ENCODE results near the gene QKI.
"Not testable (repeated sequence)": the region's sequence is repeated elsewhere in the genome, so short reads cannot be mapped to it uniquely, and the experiment has no call there.

The QKI gene

GRCh38 chr6:163468738-163469137, 54.2 kb downstream of the QKI start:
- Histone ChIP-seq H3K9me3 (peaks cover 47% of the 10 kb centered on the region), H3K9ac (no peak overlapping the region), H3K4me2 (no peak overlapping the region), H3K4me1 (no peaks in the 10 kb centered on the region), H4K20me1 (no peaks in the 10 kb centered on the region), H3K27ac (no peak overlapping the region), H3K36me3 (peaks cover 52% of the 10 kb centered on the region), H3K4me3 (no peak overlapping the region), H3K27me3 (no peaks in the 10 kb centered on the region)
- TF ChIP-seq Cebpa-rat (IDR thresholded peaks at IDR 0.05) = no peak

GRCh38 chr6:163469459-163469985, 55.0 kb downstream of the QKI start:
- peaks cover 43% of the 10 kb centered on the region for H3K9me3 ChIP-seq
- peaks cover 47% of the 10 kb centered on the region for H3K36me3 ChIP-seq
- no peak overlapping the region for H3K4me2 ChIP-seq
- no peaks in the 10 kb centered on the region for H3K27me3 ChIP-seq
- no peaks in the 10 kb centered on the region for H3K4me1 ChIP-seq
- no peak overlapping the region for H3K9ac ChIP-seq
- H3K4me3 ChIP-seq = no peak overlapping the region
- 0 out of 2 replicates have a peak, but pooled peaks cover 3% of the 10 kb centered on the region for H4K20me1 ChIP-seq
- no peak for TF ChIP-seq Cebpa-rat (IDR thresholded peaks at IDR 0.05)
- no peak overlapping the region for H3K27ac ChIP-seq

GRCh38 chr6:163470611-163471010, 56.1 kb downstream of the QKI start:
- Histone ChIP-seq H3K27ac (no peak overlapping the region), H3K4me1 (no peaks in the 10 kb centered on the region), H3K27me3 (no peaks in the 10 kb centered on the region), H3K36me3 (peaks cover 37% of the 10 kb centered on the region), H3K9ac (no peak overlapping the region), H3K9me3 (peaks cover 43% of the 10 kb centered on the region), H3K4me2 (no peak overlapping the region), H4K20me1 (peaks cover 14% of the 10 kb centered on the region; the same call in 1 of the 2 replicates), H3K4me3 (no peak overlapping the region)
- TF ChIP-seq Cebpa-rat (IDR thresholded peaks at IDR 0.05) = no peak

GRCh38 chr6:163474581-163474980, 60.1 kb downstream of the QKI start:
- H3K4me1 ChIP-seq = no peaks in the 10 kb centered on the region
- H3K9ac ChIP-seq = no peak overlapping the region
- no peak overlapping the region for H3K4me3 ChIP-seq
- peaks cover 28% of the 10 kb centered on the region for H3K9me3 ChIP-seq
- peaks cover 48% of the 10 kb centered on the region for H3K36me3 ChIP-seq
- TF ChIP-seq Cebpa-rat (IDR thresholded peaks at IDR 0.05) = no peak
- H4K20me1 ChIP-seq = peaks cover 35% of the 10 kb centered on the region; the same call in 1 of the 2 replicates
- no peaks in the 10 kb centered on the region for H3K27me3 ChIP-seq
- no peak overlapping the region for H3K4me2 ChIP-seq
- no peak overlapping the region for H3K27ac ChIP-seq

- H3K4me3 ChIP-seq, H3K9me3 ChIP-seq, H3K27ac ChIP-seq, H3K4me1 ChIP-seq, H3K27me3 ChIP-seq, H3K9ac ChIP-seq, H3K4me2 ChIP-seq: not testable (repeated sequence)
- Histone ChIP-seq H4K20me1 (peaks cover 53% of the 10 kb centered on the region; the same call in 1 of the 2 replicates), H3K36me3 (peaks cover 51% of the 10 kb centered on the region)
These were observed 62.4 kb downstream of the QKI start for GRCh38 chr6:163476946-163477345.

- peaks cover 67% of the 10 kb centered on the region for H4K20me1 ChIP-seq
- peaks cover 69% of the 10 kb centered on the region for H3K36me3 ChIP-seq
These were observed 68.6 kb downstream of the QKI start for GRCh38 chr6:163483107-163483506.

GRCh38 chr6:163485388-163485851, 70.9 kb downstream of the QKI start:
- H3K4me1 ChIP-seq = no peaks in the 10 kb centered on the region
- H3K4me2 ChIP-seq = no peak overlapping the region
- peaks cover 57% of the 10 kb centered on the region for H3K36me3 ChIP-seq
- H3K9me3 ChIP-seq = no peaks in the 10 kb centered on the region; the same call in 1 of the 2 replicates
- no peak overlapping the region for H3K9ac ChIP-seq
- no peak overlapping the region for H3K27ac ChIP-seq
- no peaks in the 10 kb centered on the region for H3K27me3 ChIP-seq
- TF ChIP-seq Cebpa-rat (IDR thresholded peaks at IDR 0.05) = no peak
- no peak overlapping the region for H3K4me3 ChIP-seq
- H4K20me1 ChIP-seq = peaks cover 85% of the 10 kb centered on the region

More at GRCh38 chr6:163483107-163483506, 68.6 kb downstream of the QKI start:
- no peaks in the 10 kb centered on the region; the same call in 1 of the 2 replicates for H3K9me3 ChIP-seq
- no peaks in the 10 kb centered on the region for H3K27me3 ChIP-seq
- H3K9ac ChIP-seq = no peak overlapping the region
- no peaks in the 10 kb centered on the region for H3K4me1 ChIP-seq
- TF ChIP-seq Cebpa-rat (IDR thresholded peaks at IDR 0.05) = no peak
- no peak overlapping the region for H3K4me3 ChIP-seq
- no peak overlapping the region for H3K4me2 ChIP-seq
- no peak overlapping the region for H3K27ac ChIP-seq

- no peak overlapping the region for H3K27ac ChIP-seq
- TF ChIP-seq Cebpa-rat (IDR thresholded peaks at IDR 0.05) = no peak
- H3K4me2 ChIP-seq = no peak overlapping the region
- H3K36me3 ChIP-seq = peaks cover 50% of the 10 kb centered on the region
- no peaks in the 10 kb centered on the region for H3K27me3 ChIP-seq
- peaks cover 85% of the 10 kb centered on the region for H4K20me1 ChIP-seq
- H3K9ac ChIP-seq = no peak overlapping the region
- H3K4me1 ChIP-seq = no peaks in the 10 kb centered on the region
- H3K9me3 ChIP-seq = no peaks in the 10 kb centered on the region; the same call in 1 of the 2 replicates
- H3K4me3 ChIP-seq = no peak overlapping the region
These were observed 72.3 kb downstream of the QKI start for GRCh38 chr6:163486821-163487220.

GRCh38 chr6:163487606-163488005, 73.1 kb downstream of the QKI start:
- Histone ChIP-seq H3K36me3 (peaks cover 42% of the 10 kb centered on the region), H3K4me2 (no peak overlapping the region), H3K9ac (no peak overlapping the region), H3K4me1 (no peaks in the 10 kb centered on the region), H3K27ac (no peak overlapping the region), H3K27me3 (no peaks in the 10 kb centered on the region), H3K4me3 (no peak overlapping the region), H3K9me3 (no peaks in the 10 kb centered on the region; the same call in 1 of the 2 replicates), H4K20me1 (peaks cover 79% of the 10 kb centered on the region)
- no peak for TF ChIP-seq Cebpa-rat (IDR thresholded peaks at IDR 0.05)

- Histone ChIP-seq H3K27me3 (no peaks in the 10 kb centered on the region), H3K9me3 (peaks cover 13% of the 10 kb centered on the region), H3K4me2 (no peak overlapping the region), H3K4me3 (no peak overlapping the region), H3K4me1 (no peaks in the 10 kb centered on the region), H3K36me3 (peaks cover 27% of the 10 kb centered on the region), H3K27ac (no peak overlapping the region), H4K20me1 (peaks cover 84% of the 10 kb centered on the region), H3K9ac (no peak overlapping the region)
- TF ChIP-seq Cebpa-rat (IDR thresholded peaks at IDR 0.05) = no peak
These were observed 75.1 kb downstream of the QKI start for GRCh38 chr6:163489584-163489983.

All from BLaER1 (cell line).